Stimulated activated CD4-positive, alpha-beta T cell treated with anti-CD3 and anti-CD28 coated beads, TNF-alpha, amount 100 ng/mL, for 24 hours (primary cell): ENCODE data around the gene INPP5D.
"Not testable (repeated sequence)": the region's sequence is repeated elsewhere in the genome, so short reads cannot be mapped to it uniquely, and the experiment has no call there.

Experiments
- DNase-seq, 3 experiments: peaks; one replicate each; pipeline ENCODE4 v3.0.0-alpha.2; 2020; ENCODE audit warnings: low read depth in 3 of 3

The INPP5D gene

DNA sequence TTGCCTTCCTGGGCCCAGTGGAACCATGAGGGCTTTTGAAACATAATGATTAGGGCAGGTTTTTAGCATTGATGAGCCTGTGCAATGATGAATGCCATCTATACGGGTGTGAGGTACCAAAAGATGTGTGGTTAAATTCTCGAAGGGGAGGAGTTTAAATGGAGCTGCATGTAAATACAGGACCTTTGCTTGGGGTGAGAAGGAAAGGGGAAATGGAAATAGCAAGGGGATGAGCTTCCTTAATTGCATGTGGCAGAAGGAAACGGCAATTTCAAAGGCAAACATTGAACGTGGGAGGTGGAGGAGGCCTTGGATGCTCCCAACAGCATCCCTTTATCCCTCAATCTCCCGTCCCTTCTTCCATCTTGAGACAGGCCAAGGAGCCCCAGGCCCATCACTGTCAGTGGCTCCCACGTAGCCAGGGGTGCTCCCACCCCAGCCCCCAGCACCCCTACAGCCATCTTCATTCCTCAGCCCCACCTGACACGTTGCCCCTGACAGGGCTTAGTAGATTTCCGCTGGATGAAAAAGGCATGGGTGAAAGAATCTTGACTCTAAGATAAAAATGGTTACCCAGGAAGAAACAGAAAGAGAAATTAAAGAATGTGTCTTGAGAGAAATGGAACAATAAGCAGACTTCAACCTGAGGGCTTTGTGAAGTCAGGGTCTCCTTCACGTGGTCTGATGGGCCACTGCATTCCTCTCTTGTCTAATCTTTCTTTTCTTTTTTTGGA, 32.5 kb downstream of the INPP5D start:
- no peak for DNase-seq

DNA sequence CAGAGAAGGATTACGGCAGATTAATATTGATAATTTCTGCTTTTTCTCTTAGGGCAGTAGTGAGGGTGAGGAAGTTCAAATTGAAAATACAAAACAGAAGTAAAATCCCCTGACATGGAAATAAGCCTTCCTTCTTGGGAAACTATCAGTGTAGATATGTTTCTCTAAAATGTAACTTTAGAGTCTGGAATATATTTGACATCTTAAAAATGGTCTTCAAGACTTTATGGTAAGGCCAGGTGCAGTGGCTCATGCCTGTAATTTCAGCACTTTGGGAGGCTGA, 33.0 kb downstream of the INPP5D start:
- no peak for DNase-seq

- no peak for DNase-seq
Observed at GRCh38 chr2:233093721-233094120, 33.6 kb downstream of the INPP5D start.

- no peak for DNase-seq
Observed at GRCh38 chr2:233094614-233095013, 34.5 kb downstream of the INPP5D start.

- no peak for DNase-seq
Observed at GRCh38 chr2:233096006-233096405, 35.9 kb downstream of the INPP5D start.

DNA sequence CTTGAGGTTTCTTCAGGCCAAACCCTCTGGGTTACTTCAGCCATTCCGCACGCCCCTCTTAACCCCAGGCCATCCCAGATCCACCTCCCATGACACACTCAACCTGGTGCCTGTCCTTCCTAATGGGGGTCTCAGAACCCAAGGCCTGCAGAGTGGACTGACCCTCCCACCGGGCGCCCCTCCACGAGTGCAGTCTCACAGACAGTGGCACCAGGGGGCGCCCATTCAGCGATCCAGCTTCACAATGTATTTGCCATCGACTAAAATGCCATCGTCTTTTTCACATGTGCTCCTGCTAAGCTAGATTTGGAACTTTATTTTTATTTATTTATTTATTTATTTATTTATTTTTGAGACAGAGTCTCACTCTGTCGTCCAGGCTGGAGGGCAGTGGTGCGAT, 38.5 kb downstream of the INPP5D start:
- no peak for DNase-seq

DNA sequence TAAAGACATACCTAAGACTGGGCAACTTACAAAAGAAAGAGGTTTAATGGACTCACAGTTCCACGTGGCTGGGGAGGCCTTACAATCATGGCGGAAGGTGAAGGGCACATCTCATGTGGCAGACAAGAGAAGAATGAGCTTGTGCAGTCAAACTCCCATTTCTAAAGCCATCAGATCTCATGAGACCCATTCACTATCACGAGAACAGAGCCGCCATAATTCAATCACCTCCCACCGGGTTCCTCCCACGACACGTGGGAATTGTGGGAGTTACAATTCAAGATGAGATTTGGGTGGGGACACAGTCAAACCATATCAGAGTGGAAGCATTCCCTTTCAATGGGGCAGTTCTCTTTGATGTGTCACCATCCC, 39.7 kb downstream of the INPP5D start:
- DNase-seq = not testable (repeated sequence)

GRCh38 chr2:233100192-233100998, 40.3 kb downstream of the INPP5D start:
- DNase-seq = peak in 1 of 3 experiments; percentile 53

- no peak for DNase-seq
Observed at GRCh38 chr2:233101141-233101540, 41.0 kb downstream of the INPP5D start.

GRCh38 chr2:233101816-233102215, 41.7 kb downstream of the INPP5D start:
- no peak for DNase-seq

DNA sequence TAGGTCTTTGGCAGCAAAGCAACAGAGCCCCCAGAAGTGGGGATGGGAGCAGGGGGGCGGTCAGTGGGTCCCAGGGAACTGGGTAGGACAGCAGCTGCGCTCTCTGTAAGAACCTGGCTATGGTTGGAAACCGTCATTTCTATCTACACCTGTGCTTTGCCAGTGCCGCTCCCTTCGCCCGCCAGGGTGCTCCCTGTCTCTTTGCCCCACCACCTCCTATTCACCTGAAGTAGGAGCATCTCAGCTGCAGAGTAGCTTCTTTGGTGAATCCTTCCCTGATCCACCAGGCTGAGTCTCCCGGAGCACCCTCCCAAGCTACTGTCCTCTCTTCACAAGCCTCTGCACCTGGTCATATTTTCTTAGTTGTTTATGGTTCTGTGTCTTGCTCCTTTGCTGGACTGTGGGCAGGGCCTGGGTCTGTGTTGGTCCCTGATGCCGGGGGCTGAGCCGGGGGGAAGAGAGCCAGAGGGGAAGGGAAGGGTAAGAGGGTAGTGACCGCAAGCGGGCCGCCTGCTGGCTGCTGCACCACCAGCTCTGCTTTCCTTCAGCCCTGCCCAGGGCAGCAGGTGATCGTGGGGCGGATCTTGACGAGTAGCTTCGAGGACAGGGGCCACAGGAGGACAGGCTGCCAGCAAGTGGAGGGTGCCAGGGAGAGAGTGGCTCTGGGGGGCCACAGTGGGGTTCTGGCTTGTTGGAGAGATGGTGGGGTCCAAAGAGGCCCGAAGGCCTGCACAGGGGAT, 45.2 kb downstream of the INPP5D start:
- no peak for DNase-seq

- no peak for DNase-seq
Observed at GRCh38 chr2:233105930-233106329, 45.8 kb downstream of the INPP5D start.

- DNase-seq = no peak
Observed at GRCh38 chr2:233107011-233107410, 46.9 kb downstream of the INPP5D start.

DNA sequence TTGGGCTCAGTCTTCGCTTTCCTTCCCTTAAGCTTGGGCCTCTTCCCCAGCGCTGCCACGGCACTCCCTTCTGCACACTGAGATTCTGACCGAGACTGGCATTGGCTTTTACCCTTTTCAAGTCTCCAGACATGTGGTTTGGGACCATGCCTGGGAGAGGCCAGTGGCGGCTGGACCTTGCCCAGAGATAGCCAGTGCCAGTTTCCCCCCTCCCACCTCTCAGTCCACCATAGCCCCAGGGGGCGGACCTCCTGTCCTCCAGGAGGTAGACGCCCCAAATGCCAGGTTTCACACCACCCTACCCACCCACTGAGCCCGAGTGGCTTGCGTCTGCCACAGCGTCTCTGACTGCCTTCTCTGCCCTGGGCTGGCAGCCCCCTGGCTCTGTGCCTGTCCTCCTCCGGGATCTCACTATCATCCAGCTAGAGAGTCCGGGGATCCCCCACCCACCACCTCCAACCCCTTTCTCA, 47.7 kb downstream of the INPP5D start:
- DNase-seq = no peak

DNA sequence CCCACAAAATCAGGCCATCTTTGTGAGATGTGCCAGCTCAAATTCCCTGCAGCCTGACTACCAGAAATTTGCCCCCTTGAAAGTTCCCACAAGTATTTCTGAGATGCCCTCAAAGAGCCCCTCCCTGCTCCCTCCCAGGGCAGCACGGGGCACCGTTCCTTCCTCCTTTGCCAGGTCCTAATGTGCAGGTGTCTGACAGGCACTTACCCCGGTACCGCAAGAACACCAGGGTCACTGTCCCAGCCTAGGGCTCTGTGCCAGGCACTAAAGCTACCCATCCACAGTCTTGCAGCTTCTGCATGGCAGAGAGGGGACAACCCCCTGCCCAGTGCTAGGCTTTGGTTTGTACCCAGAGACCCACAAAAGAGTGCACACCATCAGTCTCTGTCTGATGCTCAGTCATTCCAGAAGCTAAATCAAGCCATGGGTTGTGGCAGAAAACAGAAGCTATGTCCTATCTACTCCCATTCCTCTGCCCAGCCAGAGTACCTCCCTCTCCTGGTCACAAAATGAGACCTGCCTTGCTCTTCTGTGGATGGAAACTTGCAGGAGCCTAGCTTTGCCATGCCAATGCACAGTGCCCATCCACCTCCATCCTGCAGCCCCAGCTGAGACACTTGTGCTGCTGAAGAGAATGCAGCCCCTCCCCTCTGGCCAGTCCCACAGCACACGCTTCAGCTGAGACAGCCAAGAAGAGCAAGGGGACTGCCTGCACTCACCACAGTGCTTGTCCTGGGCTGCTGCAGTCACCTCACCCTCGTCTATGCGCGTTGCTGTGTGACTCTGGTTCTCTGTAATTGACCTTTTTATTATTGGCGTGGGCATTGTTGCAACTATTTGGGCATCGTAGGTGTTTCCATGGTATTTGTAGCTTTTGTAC, 48.7 kb downstream of the INPP5D start:
- DNase-seq = no peak

- no peak for DNase-seq
Observed at GRCh38 chr2:233111427-233111826, 51.3 kb downstream of the INPP5D start.

DNA sequence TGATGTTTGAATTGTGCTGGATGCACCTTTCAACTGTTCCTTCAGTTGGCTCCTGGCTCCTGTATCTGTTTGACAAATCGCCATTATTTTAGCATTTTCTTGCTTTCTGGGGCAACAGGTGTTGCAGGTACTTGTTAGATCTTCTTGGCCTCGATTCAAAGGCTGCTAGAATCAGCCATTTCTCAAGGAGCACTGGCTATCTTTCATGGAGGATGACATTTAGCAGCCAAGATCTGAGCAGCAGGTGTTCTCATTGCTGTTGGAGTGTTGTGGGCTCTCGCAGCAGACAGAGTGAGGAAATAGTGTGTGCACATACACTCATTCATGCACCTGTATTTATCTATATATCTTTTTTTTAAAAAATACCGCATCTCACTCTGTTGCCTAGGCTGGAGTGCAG, 52.2 kb downstream of the INPP5D start:
- no peak for DNase-seq

GRCh38 chr2:233112776-233113452, 52.8 kb downstream of the INPP5D start:
- no peak for DNase-seq

DNA sequence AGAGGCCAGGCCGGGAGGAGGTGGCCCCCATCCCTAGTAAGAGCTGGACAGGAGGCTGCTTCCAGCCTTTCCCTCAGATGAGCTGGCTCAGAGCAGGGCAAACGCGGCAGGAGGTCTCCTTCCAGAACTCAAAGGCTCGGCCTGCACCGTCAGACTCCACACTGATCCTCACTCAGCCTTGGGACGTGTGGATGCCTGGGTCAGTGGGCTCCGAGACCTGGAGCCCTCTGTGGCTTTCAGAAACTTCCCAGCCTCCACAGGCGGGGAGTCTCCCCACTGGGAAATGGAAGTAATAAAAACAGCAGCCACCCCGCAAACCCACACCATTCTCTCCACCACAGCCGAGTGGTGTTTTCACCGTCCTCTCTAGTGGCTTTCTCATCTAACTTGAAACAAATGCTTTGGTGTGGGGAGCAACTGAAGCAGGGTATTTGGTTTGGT, 54.3 kb downstream of the INPP5D start:
- DNase-seq = no peak

DNA sequence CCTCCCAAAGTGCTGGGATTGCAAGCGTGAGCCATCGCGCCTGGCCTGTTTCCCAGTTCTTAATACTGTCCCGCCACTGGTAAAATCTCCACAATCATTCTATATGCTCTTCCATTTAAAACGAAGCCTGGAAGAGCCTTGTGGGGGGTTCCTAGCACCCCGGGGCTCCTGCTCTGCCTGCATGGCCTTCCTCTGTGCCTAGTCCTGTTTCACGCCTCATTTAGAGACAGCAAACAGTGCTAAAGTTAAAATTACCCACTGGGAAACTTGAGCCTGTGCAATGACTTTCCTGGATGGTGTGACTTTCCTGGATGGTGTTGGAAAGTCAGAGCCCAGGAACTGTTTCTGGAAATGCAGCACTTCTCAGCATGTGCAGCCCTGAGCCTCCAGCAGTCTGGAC, 55.0 kb downstream of the INPP5D start:
- no peak for DNase-seq

- DNase-seq = no peak
Observed at GRCh38 chr2:233115741-233116140, 55.6 kb downstream of the INPP5D start.
